ENCODE results near the gene GRK5.
"Not testable (repeated sequence)": the region's sequence is repeated elsewhere in the genome, so short reads cannot be mapped to it uniquely, and the experiment has no call there.

The GRK5 gene

DNA sequence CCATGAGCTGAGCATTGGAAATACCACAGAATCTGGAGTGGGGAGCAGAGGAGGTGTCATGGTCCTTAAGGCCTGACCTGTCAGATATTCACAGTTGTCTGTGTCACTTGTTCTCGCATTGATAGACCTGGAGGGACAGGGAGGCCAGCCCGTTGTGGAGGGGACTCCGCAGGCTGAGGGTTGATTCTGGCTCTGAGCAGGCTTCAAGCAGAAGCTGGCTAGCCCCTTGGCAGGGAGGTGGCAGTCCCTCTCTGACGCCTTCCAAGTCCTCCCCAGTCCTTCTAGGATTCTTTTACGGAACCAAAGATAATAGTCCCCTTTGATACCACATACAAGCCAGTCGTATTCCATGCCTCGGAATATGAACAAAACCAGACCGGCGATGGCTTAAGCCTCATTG is 65.4 kb downstream of the GRK5 start:
- in situ Hi-C loops (cut with MboI; ENCODE audit: low sequenced_read_pairs), result no loop called here

GRCh38 chr10:119273413-119273812 is 66.0 kb downstream of the GRK5 start:
- in situ Hi-C loops (cut with MboI; ENCODE audit: low sequenced_read_pairs), result no loop called here

DNA sequence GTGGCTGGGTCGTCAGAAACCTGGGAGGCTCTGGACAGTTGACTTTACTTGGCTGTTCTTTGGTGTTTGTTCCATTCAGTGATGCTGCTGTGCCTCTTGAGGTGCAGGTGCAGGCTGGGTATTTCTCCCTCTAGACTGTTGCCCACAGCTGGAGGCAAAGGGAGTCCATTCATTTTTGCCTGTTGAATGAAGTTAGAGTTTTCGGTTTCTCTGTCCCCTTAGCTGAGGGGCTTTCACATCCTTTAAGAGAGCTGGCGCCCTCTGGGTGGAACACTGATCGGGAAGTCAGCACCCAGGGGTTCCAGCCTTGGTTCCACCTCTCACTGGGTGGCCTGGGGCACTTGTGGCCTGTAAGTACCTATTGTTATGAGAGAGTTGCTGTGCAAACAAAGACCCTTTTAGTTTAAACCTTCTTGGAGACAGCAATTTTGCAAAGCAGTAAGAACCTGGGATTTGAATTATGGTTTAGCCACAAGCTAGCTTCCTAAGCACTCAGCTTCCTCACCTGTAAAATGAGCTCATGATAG is 67.2 kb downstream of the GRK5 start:
- in situ Hi-C loops (cut with MboI; ENCODE audit: low sequenced_read_pairs), result no loop called here

DNA sequence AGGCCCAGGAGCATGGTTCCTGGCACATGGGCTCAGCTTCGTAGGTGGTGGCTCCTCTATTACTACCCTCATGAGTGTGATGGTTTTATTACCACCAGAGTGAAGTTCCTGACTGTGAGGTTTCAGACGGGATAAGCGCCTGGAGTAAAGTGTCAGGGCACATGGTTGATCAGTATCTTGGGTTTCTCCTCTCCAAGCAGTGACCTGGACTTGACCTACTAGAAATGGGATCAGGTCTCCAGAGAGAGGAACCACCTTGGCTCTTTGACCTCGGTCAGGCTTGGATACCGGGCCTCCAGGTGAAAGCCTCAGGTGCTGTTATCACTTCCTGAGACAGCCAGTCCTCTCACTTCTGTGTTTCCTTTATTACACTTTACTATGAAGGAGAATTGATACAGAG is 67.7 kb downstream of the GRK5 start:
- in situ Hi-C loops (cut with MboI; ENCODE audit: low sequenced_read_pairs), result no loop called here

DNA sequence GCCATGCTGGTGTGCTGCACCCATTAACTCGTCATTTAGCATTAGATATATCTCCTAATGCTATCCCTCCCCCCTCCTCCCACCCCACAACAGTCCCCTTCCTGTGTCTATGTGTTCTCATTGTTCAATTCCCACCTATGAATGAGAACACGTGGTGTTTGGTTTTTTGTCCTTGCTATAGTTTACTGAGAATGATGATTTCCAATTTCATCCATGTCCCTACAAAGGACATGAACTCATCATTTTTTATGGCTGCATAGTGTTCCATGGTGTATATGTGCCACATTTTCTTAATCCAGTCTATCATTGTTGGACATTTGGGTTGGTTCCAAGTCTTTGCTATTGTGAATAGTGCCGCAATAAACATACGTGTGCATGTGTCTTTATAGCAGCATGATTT is 68.8 kb downstream of the GRK5 start:
- in situ Hi-C loops (cut with MboI; ENCODE audit: low sequenced_read_pairs), result not testable (repeated sequence)

DNA sequence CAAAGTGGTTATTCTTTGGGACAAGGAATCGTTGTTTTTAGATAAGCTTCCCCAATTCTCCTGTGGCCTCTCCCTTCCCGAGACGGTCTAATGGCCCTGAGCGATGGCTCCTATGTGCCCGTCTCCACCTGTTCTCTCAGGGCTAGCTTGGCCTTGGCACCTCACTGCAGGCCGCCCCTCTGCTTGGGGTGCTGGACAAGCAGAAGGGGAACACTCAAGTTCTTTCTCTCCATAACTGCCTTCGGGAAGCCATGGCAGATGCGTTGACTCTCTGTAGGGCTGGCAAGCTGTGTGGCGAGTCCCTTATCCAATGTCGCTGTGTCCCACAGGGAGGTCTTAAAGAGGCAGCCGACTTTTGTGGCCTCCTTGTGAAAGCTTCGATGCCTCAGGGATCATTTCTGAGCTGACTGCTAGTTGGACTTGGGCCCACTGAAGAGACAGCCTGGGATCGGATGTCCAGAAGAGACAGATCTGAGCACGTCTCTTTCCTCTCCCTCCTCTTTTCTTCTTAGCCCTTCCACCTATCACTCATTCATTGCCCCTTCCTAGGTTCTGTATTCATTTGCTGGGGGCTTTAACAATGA is 70.8 kb downstream of the GRK5 start:
- in situ Hi-C loops (cut with MboI; ENCODE audit: low sequenced_read_pairs), result no loop called here

- in situ Hi-C loops (cut with MboI; ENCODE audit: low sequenced_read_pairs), result no loop called here
Observed at GRCh38 chr10:119279441-119279840, 72.1 kb downstream of the GRK5 start.

- in situ Hi-C loops (cut with MboI; ENCODE audit: low sequenced_read_pairs), result no loop called here
Observed at GRCh38 chr10:119281581-119282071, 74.3 kb downstream of the GRK5 start.

DNA sequence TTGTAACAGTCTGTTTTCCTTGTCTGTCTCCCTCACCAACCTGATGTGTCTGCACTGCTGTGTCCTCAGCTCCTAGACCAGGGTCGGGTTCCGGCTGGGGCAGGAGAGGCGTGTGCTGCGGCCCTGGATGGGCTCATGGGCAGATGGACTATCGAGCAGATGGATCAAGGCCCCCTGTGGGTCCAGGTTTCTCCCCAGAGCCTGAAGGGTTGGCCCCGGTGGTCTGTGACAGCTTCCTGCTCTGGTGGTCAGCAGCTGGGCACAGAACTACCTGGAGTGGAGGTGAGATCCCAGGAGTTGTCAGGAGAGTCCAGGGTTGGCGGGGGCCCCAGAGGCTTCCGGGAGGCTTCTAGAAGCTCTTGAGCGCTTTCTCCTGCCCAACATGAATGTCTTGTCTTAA is 75.1 kb downstream of the GRK5 start:
- in situ Hi-C loops (cut with MboI; ENCODE audit: low sequenced_read_pairs), result no loop called here

DNA sequence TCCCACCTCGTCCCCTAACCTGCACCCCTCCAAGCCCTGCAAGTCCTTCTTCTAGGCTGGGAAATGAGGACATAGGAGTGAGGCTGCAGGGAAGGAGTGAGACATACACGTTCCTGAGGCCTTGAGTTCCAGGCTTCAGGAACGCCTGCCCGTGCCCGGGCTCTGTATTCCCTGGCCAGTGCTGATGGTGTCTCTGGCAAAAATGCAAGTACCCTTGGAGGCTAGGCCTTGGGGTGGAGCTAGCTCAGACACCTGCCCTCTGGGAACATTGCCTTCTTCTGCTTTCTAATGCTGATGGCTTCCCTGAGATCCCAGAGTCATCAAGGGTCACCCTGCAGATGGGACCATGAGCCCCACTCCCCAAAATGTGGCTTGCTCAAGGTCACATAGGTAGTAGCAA is 76.0 kb downstream of the GRK5 start:
- in situ Hi-C loops (cut with MboI; ENCODE audit: low sequenced_read_pairs), result no loop called here

DNA sequence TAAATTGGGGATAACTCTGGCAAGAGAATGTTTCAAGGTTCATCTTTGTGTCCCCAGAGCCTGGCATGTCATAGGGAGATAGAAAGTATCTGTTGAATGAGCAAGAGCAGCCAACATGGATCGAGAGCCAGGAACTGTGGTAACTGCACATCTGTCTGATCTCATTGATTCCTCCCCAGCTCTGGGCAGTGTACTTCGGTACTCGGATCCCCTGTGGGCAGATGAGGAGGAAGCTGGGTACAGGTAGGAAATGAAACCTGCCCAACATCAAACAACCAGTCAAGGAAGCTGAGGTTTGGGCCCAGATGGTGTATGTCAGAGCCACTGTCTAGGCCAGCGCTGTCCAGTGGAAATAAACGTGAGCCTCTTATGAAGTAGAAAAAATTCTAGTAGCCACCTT is 76.4 kb downstream of the GRK5 start:
- in situ Hi-C loops (cut with MboI; ENCODE audit: low sequenced_read_pairs), result no loop called here

- in situ Hi-C loops (cut with MboI; ENCODE audit: low sequenced_read_pairs), result no loop called here
Observed at GRCh38 chr10:119284679-119285096, 77.3 kb downstream of the GRK5 start.

GRCh38 chr10:119285495-119286267 is 78.3 kb downstream of the GRK5 start:
- in situ Hi-C loops (cut with MboI; ENCODE audit: low sequenced_read_pairs), result no loop called here

DNA sequence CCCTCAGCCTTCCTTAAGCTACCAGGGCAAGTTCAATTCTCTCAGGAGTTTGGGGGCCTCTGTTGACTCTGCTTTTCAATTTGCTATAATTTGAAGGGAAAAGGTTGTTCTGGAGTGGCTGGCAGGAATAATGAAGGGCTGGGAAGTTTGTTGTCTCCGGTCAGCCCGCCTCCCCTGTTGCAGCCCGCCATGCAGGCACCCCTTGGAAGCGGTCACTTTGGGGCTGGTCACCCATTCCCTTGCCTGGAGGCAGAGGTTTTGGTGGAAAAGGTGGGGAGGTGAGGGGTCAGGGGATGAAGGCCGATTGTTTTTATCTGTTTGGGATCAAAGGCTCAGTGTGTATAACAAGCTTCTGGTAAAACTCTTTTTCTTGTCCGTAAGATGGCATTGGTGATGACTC is 79.1 kb downstream of the GRK5 start:
- in situ Hi-C loops (cut with MboI; ENCODE audit: low sequenced_read_pairs), result no loop called here

DNA sequence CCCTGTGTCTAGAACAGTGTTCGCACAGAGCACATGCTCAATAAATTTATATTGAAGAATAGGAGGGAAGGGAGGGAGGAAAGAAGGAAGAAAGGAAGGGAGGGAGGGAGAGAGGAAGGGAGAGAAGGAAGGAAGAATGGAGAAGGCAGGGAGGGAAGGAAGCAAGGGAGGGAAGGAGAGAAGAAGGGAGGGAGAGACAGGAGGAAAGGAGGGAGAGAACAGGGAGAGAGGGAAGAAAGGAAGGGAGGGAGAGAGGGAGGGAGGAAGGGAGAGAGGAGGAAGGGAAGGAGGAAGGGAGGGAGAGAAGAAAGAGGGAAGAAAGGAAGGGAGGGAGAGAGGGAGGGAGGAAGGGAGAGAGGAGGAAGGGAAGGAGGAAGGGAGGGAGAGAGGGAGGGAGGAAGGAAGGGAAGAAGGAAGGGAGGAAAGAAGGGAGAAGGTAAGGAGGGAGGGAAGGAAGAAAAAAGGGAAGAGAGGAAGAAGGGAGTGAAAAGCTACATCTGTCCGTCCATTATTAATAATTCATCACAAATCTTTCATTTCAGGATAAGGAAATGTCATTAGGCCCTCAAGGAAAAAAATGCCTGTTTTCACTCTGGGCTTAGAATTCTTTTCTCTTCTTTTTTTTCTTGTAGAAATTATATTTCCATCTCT is 79.7 kb downstream of the GRK5 start:
- in situ Hi-C loops (cut with MboI; ENCODE audit: low sequenced_read_pairs), result no loop called here

- in situ Hi-C loops (cut with MboI; ENCODE audit: low sequenced_read_pairs), result no loop called here
Observed at GRCh38 chr10:119288574-119289001, 81.2 kb downstream of the GRK5 start.

- in situ Hi-C loops (cut with MboI; ENCODE audit: low sequenced_read_pairs), result no loop called here
Observed at GRCh38 chr10:119289227-119289920, 82.0 kb downstream of the GRK5 start.

- in situ Hi-C loops (cut with MboI; ENCODE audit: low sequenced_read_pairs), result no loop called here
Observed at GRCh38 chr10:119290301-119291048, 83.1 kb downstream of the GRK5 start.

GRCh38 chr10:119291223-119291900 is 84.0 kb downstream of the GRK5 start:
- in situ Hi-C loops (cut with MboI; ENCODE audit: low sequenced_read_pairs), result no loop called here

All from hTERT RPE-1 (cell line).